Thyroid gland (tissue), 4 donors: ENCODE results near the gene HEXIM1.

Experiments used
- POLR2A ChIP-seq, 2 donors: fragments of 450-650 bp; IDR thresholded peaks; one replicate each; pipeline ENCODE4 v1.6.1; 2017; ENCODE audit warnings: antibody characterized with exemption in 2 of 2, mild to moderate bottlenecking in 2 of 2, moderate library complexity in 1 of 2
- TF ChIP-seq, protein P1 (sequence below), 6 experiments: fragments of 200-600 bp in 3 of 6; fragments of 450-650 bp in 3 of 6; sonication (generic) in 3 of 6; IDR thresholded peaks; one replicate each; pipeline ENCODE4 v1.5.1; 2016 to 2019; ENCODE audit warnings: antibody characterized with exemption in 6 of 6, mild to moderate bottlenecking in 2 of 6, inconsistent platforms in 1 of 6, moderate library complexity in 1 of 6

DNA sequence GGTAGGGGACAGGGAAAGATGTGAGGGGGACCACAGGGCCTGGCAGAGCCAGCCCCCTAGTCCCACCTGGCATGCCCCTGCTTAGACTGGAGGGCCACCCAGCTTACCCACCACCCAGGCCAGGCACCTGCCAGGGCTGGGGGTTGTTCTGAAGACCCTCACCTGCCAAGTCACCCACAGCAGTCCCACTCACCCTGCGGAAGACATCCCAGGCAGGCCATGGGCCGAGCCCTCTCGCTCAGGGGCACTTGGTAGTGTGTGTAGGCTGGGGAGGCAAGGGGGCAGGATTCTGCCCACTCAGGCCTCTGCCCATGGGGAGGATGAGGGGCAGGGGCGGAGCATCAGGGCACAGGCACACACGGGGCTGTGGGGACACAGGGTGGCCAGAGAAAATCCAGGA lies 19.9 kb upstream of the HEXIM1 start:
- TF ChIP-seq, protein P1, sequence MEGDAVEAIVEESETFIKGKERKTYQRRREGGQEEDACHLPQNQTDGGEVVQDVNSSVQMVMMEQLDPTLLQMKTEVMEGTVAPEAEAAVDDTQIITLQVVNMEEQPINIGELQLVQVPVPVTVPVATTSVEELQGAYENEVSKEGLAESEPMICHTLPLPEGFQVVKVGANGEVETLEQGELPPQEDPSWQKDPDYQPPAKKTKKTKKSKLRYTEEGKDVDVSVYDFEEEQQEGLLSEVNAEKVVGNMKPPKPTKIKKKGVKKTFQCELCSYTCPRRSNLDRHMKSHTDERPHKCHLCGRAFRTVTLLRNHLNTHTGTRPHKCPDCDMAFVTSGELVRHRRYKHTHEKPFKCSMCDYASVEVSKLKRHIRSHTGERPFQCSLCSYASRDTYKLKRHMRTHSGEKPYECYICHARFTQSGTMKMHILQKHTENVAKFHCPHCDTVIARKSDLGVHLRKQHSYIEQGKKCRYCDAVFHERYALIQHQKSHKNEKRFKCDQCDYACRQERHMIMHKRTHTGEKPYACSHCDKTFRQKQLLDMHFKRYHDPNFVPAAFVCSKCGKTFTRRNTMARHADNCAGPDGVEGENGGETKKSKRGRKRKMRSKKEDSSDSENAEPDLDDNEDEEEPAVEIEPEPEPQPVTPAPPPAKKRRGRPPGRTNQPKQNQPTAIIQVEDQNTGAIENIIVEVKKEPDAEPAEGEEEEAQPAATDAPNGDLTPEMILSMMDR (IDR thresholded peaks at IDR 0.05), result no peak
- no peak for TF ChIP-seq POLR2A (IDR thresholded peaks at IDR 0.05)
